ENCODE measurements around the gene SLC6A18.

- no peak for TF ChIP-seq POLR2AphosphoS5 (IDR thresholded peaks at IDR 0.05; ENCODE audit: low read depth, low read length)
- TF ChIP-seq TAF1 (IDR thresholded peaks at IDR 0.05; ENCODE audit: borderline replicate concordance, insufficient read depth, low read length): no peak
- TF ChIP-seq SIN3A (IDR thresholded peaks at IDR 0.05; ENCODE audit: borderline replicate concordance, insufficient read depth, low read length): no peak
- TF ChIP-seq REST (IDR thresholded peaks at IDR 0.05; ENCODE audit: insufficient read depth in 1 of 2, low read depth in 2 of 2, low read length in 2 of 2): no peak
Measured at GRCh38 chr5:1218351-1219080, 6.7 kb upstream of the SLC6A18 start.

Measured in PFSK-1 (cell line).